ENCODE measurements around the gene CATSPERD.

GRCh38 chr19:5749505-5749904, 29.1 kb downstream of the CATSPERD start:
- TF ChIP-seq CTCF (IDR thresholded peaks at IDR 0.05 in 4 of 5, conservative IDR thresholded peaks at IDR 0.05 in 1 of 5) (no peak), POLR2A (IDR thresholded peaks at IDR 0.05) (no peak)
